Mucosa of stomach (tissue), 1 donor: ENCODE data around the gene CDKAL1.
"Not testable (repeated sequence)": the region's sequence is repeated elsewhere in the genome, so short reads cannot be mapped to it uniquely, and the experiment has no call there.

ENCODE experiments used
- H3K27me3 ChIP-seq: one replicate; pipeline ENCODE4 v1.7.0; 2013; ENCODE audit warnings: mild to moderate bottlenecking, low read length; ENCODE audit not compliant: control insufficient read depth, insufficient read depth
- H3K36me3 ChIP-seq: one replicate; pipeline ENCODE4 v1.7.0; 2013; ENCODE audit warnings: low read length; ENCODE audit not compliant: control insufficient read depth, insufficient read depth
- H3K4me1 ChIP-seq: one replicate; pipeline ENCODE4 v1.7.0; 2013; ENCODE audit warnings: mild to moderate bottlenecking, low read length; ENCODE audit not compliant: control insufficient read depth, insufficient read depth
- H3K4me3 ChIP-seq: one replicate; pipeline ENCODE4 v1.7.0; 2013; ENCODE audit warnings: low read length
- H3K9ac ChIP-seq: one replicate; pipeline ENCODE4 v1.7.0; 2013; ENCODE audit warnings: mild to moderate bottlenecking, low read length, moderate library complexity
- H3K9me3 ChIP-seq: one replicate; pipeline ENCODE4 v1.7.0; 2013; ENCODE audit warnings: mild to moderate bottlenecking, low read length, moderate library complexity; ENCODE audit not compliant: control insufficient read depth
- donor health status: Pancreatic carcinoma.

The CDKAL1 gene

DNA sequence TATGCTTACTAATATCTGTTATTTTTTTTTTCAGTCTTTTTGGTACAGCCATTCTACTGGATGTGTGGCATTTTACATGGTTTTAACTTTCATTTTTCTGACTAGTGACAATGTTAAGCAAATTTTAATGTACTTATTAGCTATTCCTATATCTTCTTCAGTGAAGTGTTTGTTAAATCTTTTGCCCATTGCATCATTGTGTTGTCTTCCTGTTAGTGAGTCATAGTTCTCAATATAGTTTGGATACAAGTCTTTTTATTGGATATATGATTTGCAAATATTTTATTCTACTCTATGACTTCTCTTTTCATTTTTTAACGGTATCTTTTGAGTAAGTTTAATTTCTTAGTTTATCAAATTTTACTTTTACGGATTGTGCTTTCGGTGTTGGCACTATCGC lies 519.4 kb downstream of the CDKAL1 start:
- H3K9me3 ChIP-seq = no peaks in the 10 kb centered on the region
- H3K4me1 ChIP-seq = no peaks in the 10 kb centered on the region
- H3K9ac ChIP-seq = no peak overlapping the region
- H3K4me3 ChIP-seq = no peak overlapping the region
- H3K27me3 ChIP-seq = no peaks in the 10 kb centered on the region
- no peaks in the 10 kb centered on the region for H3K36me3 ChIP-seq

DNA sequence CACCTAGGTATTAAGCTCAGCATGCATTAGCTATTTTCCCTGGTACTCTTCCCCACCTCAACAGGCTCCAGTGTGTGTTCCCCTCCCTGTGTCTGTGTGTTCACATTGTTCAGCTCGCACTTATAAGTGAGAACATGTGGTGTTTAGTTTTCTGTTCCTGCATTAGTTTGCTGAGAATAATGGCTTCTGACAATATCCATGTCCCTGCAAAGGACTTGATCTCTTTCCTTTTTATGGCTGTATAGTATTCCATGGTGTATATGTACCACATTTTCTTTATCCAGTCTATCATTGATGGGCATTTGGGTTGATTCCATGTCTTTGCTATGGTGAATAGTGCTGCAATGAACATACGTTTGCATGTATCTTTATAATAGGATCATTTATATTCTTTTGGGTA lies 521.2 kb downstream of the CDKAL1 start:
- not testable (repeated sequence) for H3K27me3 ChIP-seq, H3K9ac ChIP-seq, H3K4me3 ChIP-seq, H3K9me3 ChIP-seq, H3K36me3 ChIP-seq, H3K4me1 ChIP-seq

DNA sequence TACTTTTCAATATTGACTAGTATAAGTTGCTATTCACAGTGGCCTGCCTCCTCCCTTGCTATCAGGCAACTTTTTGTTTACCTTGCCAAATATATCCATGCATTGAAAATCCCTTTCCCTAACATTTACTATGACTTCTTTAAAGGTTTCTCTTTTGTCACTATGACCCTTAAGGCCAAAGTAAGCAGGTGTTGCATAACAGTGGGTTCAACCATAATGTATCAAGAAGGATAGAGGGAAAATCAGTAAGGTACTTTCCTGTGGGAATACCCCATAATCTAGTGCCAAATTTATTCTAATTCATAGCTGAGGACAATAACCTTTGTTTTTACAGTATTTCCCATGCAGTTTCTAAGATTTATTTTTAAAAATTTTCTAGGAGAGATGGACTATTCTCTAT lies 527.6 kb downstream of the CDKAL1 start:
- no peaks in the 10 kb centered on the region for H3K27me3 ChIP-seq
- no peaks in the 10 kb centered on the region for H3K4me1 ChIP-seq
- no peaks in the 10 kb centered on the region for H3K9me3 ChIP-seq
- H3K4me3 ChIP-seq = no peak overlapping the region
- H3K36me3 ChIP-seq = no peaks in the 10 kb centered on the region
- no peak overlapping the region for H3K9ac ChIP-seq

DNA sequence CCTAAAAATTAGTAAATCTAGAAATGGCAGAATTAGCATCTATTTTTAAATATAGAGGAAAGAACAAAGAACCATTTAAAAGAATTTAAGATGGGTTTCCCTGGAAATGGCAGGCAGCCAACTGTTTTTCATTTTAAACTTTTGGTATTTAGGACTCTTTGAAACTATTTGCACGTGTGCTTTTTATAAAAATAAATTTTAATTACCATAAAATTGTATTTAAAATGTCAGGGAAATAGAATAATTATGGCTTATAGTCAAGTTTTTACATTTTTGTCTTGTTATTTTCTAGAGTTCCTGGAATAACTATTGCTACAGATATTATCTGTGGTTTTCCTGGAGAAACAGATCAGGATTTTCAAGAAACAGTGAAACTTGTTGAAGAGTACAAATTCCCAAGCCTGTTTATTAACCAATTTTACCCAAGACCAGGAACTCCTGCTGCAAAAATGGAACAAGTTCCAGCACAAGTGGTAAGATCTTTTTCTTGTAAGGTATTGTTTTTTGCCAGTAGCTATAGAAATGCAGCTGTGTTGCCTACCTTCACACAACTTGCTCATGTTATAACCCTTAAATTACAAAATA lies 530.6 kb downstream of the CDKAL1 start:
- Histone ChIP-seq H3K4me3 (no peak overlapping the region), H3K4me1 (no peaks in the 10 kb centered on the region)

DNA sequence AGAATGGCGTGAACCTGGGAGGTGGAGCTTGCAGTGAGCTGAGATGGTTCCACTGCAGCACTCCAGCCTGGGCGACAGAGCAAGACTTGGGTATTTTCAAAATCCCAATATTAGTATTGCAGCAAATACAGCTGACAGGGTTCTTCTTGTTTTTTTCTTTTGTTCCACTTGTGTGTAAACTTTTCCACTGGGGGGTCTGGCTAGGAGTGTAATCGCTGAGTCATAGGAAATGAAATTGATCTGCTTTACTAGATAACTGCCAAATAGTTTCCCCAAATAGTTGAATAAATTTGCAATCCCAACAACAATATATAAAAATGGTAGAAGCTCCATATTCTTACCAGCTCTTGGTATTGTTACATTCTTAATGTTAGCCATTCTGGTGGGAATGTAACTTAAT lies 533.3 kb downstream of the CDKAL1 start:
- H3K27me3 ChIP-seq = no peaks in the 10 kb centered on the region
- H3K9me3 ChIP-seq = no peaks in the 10 kb centered on the region
- no peaks in the 10 kb centered on the region for H3K4me1 ChIP-seq
- no peak overlapping the region for H3K9ac ChIP-seq
- no peaks in the 10 kb centered on the region for H3K36me3 ChIP-seq
- no peak overlapping the region for H3K4me3 ChIP-seq

More for the DNA sequence above, 530.6 kb downstream of the CDKAL1 start:
- no peaks in the 10 kb centered on the region for H3K36me3 ChIP-seq
- no peaks in the 10 kb centered on the region for H3K27me3 ChIP-seq
- no peaks in the 10 kb centered on the region for H3K9me3 ChIP-seq
- no peak overlapping the region for H3K9ac ChIP-seq

DNA sequence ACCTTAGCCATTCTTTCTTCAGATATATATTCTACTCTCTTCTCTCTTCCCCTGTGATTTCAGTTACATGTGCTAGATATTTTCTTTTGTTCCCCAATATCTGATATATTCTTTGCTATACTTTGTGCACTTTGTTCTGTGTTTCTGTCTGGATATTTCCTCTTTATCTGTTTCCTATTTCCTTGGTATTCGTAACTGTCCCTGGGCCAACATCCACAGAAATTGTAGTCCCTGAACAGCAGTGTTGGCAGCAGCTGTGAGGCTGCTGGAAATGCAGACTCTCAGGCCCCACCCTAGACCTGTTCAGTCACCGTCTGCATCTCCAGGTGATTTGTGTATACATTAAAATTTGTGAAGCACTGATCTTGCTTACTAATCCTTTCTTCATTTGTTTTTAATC lies 536.4 kb downstream of the CDKAL1 start:
- Histone ChIP-seq H3K4me3 (no peak overlapping the region), H3K4me1 (no peaks in the 10 kb centered on the region), H3K36me3 (no peaks in the 10 kb centered on the region), H3K9ac (no peak overlapping the region), H3K9me3 (no peaks in the 10 kb centered on the region), H3K27me3 (no peaks in the 10 kb centered on the region)

DNA sequence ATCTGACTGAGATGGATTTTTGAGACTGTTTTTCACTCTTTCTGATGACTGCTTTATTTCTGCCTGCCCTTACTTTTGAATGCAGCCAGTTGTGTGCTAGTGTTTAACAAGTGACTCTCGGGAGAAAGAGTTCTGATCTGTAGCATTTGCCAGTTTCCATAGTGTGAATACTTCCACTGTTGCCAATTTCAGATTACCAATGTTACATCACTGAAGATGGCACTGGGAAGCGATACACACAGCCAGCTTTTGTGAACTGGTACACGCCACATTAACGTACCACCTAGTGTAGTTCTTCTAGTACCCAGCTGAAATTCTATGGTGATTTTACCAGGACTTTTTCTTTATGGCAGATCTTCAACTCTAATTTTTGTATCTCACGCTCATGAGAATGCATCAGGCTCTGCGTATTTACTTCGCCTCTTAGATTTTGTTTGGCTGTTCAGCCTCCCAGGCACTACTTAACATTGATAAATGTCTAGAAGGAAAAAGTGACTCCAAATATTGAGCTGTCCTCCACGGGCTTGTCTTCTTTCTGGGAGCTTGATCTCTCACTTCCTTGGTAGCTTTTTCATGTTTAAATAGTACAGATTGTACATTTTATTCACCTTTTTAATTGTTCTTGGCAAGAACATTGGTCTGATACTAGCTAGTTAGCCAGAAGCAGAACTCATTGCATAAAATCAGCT lies 537.7 kb downstream of the CDKAL1 start:
- no peaks in the 10 kb centered on the region for H3K27me3 ChIP-seq

DNA sequence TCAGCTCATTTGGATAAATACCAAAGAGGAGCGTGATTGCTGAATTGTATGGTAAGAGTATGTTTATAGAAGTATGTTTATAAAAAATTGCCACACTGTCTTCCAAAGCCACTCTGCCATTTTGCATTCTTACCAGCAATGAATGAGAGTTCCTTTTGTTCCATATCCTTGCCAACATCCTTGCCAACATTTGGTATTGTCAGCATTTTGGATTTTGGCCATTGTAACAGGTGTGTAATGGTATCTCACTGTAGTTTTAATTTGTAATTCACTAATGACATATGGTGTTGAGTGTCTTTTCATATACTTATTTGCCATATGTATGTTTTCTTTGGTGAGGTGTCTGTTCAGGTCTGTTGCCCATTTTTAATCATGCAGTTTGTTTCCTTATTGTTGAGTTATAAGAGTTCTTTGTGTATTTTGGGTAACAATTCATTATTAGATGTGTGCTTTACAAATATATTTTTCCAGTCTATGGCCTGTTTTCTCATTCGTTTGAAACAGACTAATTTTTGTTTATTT lies 539.1 kb downstream of the CDKAL1 start:
- Histone ChIP-seq H3K4me1 (no peaks in the 10 kb centered on the region), H3K27me3 (no peaks in the 10 kb centered on the region), H3K9ac (no peak overlapping the region), H3K9me3 (no peaks in the 10 kb centered on the region), H3K4me3 (no peak overlapping the region), H3K36me3 (no peaks in the 10 kb centered on the region)

More for the DNA sequence above, 537.7 kb downstream of the CDKAL1 start:
- Histone ChIP-seq H3K9ac (no peak overlapping the region), H3K4me3 (no peak overlapping the region), H3K9me3 (no peaks in the 10 kb centered on the region), H3K4me1 (no peaks in the 10 kb centered on the region), H3K36me3 (no peaks in the 10 kb centered on the region)

DNA sequence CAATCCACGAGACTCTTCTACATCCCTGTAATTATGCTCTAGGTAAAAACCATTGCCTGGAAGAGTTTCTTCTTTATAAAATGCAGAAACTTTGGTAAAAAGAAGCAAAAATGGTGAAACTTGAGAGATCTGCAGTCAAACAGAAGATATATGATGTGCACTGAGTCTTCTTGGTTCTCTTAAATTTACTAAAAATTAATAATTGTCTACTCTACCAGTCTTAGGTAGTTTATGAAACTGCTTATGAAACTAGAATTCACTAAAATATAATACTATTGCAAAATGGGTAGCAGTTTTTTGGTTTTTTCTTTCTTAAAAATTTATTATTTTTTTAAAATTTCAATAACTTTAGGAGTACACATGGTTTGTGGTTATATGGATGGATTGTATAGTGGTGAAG lies 540.2 kb downstream of the CDKAL1 start:
- Histone ChIP-seq H3K9ac (no peak overlapping the region), H3K27me3 (no peaks in the 10 kb centered on the region), H3K4me3 (no peak overlapping the region), H3K36me3 (no peaks in the 10 kb centered on the region), H3K9me3 (no peaks in the 10 kb centered on the region), H3K4me1 (peaks cover 4% of the 10 kb centered on the region)

DNA sequence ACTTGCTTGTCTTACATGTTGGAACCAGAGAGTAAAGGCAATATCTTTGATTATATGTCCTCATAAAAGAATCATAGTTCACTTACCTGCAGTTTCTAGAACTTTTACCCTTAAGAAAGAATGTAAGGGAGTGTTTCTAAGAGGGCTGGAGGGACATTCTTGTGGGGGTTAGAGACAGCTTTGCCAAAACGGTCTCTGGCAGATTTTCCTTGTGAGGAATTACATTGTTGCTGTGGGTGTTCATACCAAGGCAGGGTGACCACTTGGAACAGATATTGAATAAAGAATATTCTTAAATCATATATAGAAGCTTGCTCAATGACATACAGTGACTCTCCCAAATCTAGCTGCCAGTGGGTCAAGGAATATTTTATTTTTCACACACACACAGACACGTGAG lies 541.7 kb downstream of the CDKAL1 start:
- Histone ChIP-seq H3K4me1 (peaks cover 15% of the 10 kb centered on the region), H3K9ac (no peak overlapping the region), H3K4me3 (no peak overlapping the region), H3K36me3 (no peaks in the 10 kb centered on the region), H3K9me3 (no peaks in the 10 kb centered on the region), H3K27me3 (no peaks in the 10 kb centered on the region)

DNA sequence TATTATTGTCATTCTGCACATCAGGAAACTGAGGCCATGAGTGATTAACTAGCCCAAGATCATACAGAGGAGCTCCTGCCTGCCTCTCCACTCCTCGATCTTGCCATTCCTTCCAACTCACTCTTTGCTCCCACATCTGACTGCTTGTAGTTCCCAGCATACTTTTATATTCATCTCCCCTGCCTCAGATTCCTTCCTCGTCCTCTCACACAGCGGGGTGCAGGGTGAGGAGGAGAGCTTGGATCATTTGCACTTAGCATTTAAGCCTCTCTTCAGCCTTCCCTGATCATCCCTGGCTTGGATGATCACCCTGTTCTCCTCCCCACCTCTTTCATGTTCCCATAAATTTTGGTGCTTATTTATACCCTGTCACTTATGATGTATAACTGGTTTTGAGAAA lies 544.2 kb downstream of the CDKAL1 start:
- no peaks in the 10 kb centered on the region for H3K27me3 ChIP-seq
- peaks cover 15% of the 10 kb centered on the region for H3K4me1 ChIP-seq
- no peaks in the 10 kb centered on the region for H3K9me3 ChIP-seq
- no peak overlapping the region for H3K4me3 ChIP-seq
- H3K36me3 ChIP-seq = no peaks in the 10 kb centered on the region
- H3K9ac ChIP-seq = no peak overlapping the region

DNA sequence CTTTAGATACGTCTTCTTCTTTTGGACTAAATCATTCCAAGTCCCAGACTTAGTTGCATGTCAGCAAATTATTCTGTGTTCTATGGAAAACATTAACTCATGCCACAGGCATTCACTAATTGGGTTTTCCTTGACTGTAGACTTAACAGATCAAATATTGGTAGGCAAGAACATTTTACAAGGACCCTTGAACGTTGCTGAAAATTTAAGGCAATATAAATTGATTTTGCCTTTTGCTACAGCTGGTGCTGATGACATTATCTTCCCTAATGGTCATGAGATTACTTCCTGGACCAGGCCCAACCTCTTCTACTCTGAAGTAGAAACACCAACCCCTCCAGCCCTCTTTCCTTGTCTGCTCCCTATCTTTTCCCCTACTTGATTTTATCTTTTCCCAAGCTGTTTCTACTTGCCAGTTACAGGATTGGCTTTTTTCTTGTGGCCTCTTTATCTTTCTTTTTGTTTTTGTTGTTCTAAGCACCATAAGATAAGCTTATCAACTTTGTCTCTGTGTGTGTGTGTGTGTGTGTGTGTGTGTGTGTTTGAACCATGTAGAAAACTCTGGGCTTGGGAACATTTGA lies 545.3 kb downstream of the CDKAL1 start:
- Histone ChIP-seq H3K4me3 (no peak overlapping the region), H3K27me3 (no peaks in the 10 kb centered on the region), H3K4me1 (peaks cover 15% of the 10 kb centered on the region), H3K36me3 (no peaks in the 10 kb centered on the region), H3K9ac (no peak overlapping the region), H3K9me3 (no peaks in the 10 kb centered on the region)
